ENCODE measurements around the gene TSPAN31.

TSPAN31 gene

DNA sequence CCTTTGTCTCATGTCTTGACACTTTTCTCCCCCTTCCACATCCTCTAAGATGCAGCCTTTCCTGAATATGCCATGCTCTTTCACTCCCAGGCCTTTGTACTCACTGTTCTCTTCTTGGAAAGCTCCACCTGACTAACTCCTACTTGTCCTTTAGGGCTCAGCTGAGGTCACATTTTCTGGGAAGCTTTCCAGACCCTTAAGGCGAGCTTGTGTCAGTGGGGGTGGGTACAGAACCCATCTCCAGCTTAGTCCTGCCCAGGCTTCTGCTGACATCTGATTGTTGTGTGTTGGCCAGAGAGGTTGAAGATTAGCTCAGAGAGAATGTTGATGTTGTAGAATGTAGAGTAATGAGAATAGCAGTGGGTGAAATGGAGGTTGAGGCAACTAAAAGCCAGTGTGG, 34.9 kb downstream of the TSPAN31 start:
- no peak for DNase-seq (ENCODE audit: low spot score)
- TF ChIP-seq, protein P1, sequence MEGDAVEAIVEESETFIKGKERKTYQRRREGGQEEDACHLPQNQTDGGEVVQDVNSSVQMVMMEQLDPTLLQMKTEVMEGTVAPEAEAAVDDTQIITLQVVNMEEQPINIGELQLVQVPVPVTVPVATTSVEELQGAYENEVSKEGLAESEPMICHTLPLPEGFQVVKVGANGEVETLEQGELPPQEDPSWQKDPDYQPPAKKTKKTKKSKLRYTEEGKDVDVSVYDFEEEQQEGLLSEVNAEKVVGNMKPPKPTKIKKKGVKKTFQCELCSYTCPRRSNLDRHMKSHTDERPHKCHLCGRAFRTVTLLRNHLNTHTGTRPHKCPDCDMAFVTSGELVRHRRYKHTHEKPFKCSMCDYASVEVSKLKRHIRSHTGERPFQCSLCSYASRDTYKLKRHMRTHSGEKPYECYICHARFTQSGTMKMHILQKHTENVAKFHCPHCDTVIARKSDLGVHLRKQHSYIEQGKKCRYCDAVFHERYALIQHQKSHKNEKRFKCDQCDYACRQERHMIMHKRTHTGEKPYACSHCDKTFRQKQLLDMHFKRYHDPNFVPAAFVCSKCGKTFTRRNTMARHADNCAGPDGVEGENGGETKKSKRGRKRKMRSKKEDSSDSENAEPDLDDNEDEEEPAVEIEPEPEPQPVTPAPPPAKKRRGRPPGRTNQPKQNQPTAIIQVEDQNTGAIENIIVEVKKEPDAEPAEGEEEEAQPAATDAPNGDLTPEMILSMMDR (IDR thresholded peaks at IDR 0.05) = no peak
- no peak overlapping the region for H3K27ac ChIP-seq
- no peak overlapping the region for H3K4me3 ChIP-seq

GRCh38 chr12:57780284-57780897, 35.6 kb downstream of the TSPAN31 start:
- no peak overlapping the region for H3K27ac ChIP-seq
- no peak for DNase-seq (ENCODE audit: low spot score)
- TF ChIP-seq, protein P1 (IDR thresholded peaks at IDR 0.05) = no peak
- H3K4me3 ChIP-seq = no peak overlapping the region

- DNase-seq (ENCODE audit: low spot score) = no peak
- Histone ChIP-seq H3K27ac (no peak overlapping the region), H3K4me3 (no peak overlapping the region)
- TF ChIP-seq, protein P1 (IDR thresholded peaks at IDR 0.05) = no peak
Measured at GRCh38 chr12:57781244-57781643, 36.4 kb downstream of the TSPAN31 start.

DNA sequence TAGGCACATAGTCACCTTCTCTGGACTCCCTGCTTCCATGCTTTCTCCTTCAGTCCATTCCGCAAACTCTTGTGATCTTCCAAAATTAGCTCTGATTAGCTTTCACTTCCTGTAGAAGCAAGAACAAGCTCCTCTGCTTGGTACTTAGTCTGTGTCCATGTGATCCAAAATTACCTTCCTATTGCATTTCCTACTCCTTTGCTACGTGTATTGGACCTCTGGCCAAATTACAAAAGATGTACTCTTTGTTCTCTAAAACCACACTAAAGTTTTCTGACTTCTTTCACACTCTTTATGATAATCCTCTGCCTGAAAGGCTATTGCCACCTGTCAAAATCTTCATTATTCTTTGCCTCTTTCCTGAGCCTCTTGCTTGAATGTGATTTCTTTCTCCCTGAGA, 37.0 kb downstream of the TSPAN31 start:
- no peak overlapping the region for H3K4me3 ChIP-seq
- TF ChIP-seq, protein P1 (IDR thresholded peaks at IDR 0.05) = no peak
- no peak for DNase-seq (ENCODE audit: low spot score)
- no peak overlapping the region for H3K27ac ChIP-seq

GRCh38 chr12:57782243-57782607, 37.4 kb downstream of the TSPAN31 start:
- H3K27ac ChIP-seq = no peak overlapping the region
- TF ChIP-seq, protein P1 (IDR thresholded peaks at IDR 0.05) = no peak

DNA sequence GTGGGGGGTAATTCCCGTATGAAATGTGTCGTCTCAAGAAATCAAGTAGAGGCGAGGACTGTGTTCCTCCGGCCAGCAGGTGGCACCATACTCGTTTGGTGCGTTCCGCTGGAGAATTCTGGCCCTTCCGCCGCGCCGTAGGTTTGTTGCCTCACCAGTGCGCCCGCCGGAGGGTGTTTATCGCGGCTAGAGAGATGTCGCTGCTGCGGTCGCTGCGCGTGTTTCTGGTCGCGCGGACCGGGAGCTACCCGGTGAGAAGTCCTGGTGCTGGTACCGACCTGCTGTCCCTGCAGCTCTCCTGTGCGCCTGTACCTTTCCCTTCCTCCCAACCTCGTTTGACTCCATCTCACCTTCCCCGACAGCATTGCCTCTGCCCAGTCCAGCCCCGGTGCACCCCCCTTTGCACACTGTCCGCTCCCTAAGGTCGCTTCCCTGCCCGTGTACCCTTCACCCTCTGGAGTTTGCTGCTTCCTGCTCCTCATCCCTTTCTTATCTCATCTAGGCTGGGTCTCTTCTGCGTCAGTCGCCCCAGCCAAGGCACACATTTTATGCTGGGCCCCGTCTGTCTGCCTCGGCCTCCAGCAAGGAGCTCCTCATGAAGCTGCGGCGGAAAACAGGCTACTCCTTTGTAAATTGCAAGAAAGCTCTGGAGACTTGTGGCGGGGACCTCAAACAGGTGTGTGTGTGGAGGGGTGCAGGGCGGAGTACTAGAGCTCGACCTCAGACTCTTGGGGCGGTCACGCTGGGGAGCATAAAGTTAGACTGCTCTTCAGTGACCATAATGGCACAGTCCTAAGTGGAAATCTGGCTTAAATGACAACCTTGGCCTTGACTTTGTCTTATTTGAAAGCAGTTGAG, 38.0 kb downstream of the TSPAN31 start, which contains the start of gene TSFM:
TSS of gene TSFM (plus strand) at position 180 of the 858 bp plus-strand sequence. CDS start at position 195, 15 bp downstream.
- Histone ChIP-seq H3K27ac (peak within 1 kb of the TSS; percentile 69 to 71), H3K4me3 (peak within 1 kb of the TSS; percentile 79)
- TF ChIP-seq, protein P1 (IDR thresholded peaks at IDR 0.05) = peak; percentile 91
- peak; percentile 92 for DNase-seq (ENCODE audit: low spot score)

More at GRCh38 chr12:57782243-57782607, 37.4 kb downstream of the TSPAN31 start:
- no peak for DNase-seq (ENCODE audit: low spot score)
- H3K4me3 ChIP-seq = peak overlapping the region; percentile 79

Measured in coronary artery (tissue), 2 donors.